HL-60/S4 (cell line): ENCODE measurements around the gene CYTH2.

Experiments
- in situ Hi-C: fragments of 300-500 bp; cut with MboI; formaldehyde crosslinking; loops from 2 replicates; pipeline ENCODE4 v1.14.3; 2022; ENCODE audit warnings: low sequenced_read_pairs

The CYTH2 gene

GRCh38 chr19:48452289-48453190 is 16.6 kb upstream of the CYTH2 start:
- in situ Hi-C loops = no loop called here

GRCh38 chr19:48454150-48454730 is 14.9 kb upstream of the CYTH2 start:
- in situ Hi-C loops = no loop called here

GRCh38 chr19:48455171-48455907 is 13.8 kb upstream of the CYTH2 start, which contains the start of gene KCNJ14:
Gene KCNJ14, plus strand, starts transcription at chr19:48455574. Its CDS starts 6,151 bp downstream, at chr19:48461725.
- in situ Hi-C loops = no loop called here

GRCh38 chr19:48455908-48456562 is 13.1 kb upstream of the CYTH2 start:
- in situ Hi-C loops = no loop called here

GRCh38 chr19:48456864-48457263 is 12.3 kb upstream of the CYTH2 start:
- in situ Hi-C loops = no loop called here

- in situ Hi-C loops = no loop called here
These were observed 11.2 kb upstream of the CYTH2 start for GRCh38 chr19:48458016-48458415.

- in situ Hi-C loops = no loop called here
These were observed 7.6 kb upstream of the CYTH2 start for GRCh38 chr19:48461651-48461981.

GRCh38 chr19:48461982-48462655 is 7.0 kb upstream of the CYTH2 start:
- in situ Hi-C loops = no loop called here

GRCh38 chr19:48465215-48465614 is 4.0 kb upstream of the CYTH2 start:
- in situ Hi-C loops = no loop called here

- in situ Hi-C loops = no loop called here
These were observed 2.4 kb upstream of the CYTH2 start for GRCh38 chr19:48466561-48467325.

- in situ Hi-C loops = no loop called here
These were observed 339 bp upstream of the CYTH2 start for GRCh38 chr19:48468772-48469288.

- in situ Hi-C loops = no loop called here
These were observed 938 bp downstream of the CYTH2 start for GRCh38 chr19:48469934-48470680.

- in situ Hi-C loops = no loop called here
These were observed 1.7 kb downstream of the CYTH2 start for GRCh38 chr19:48470856-48471255.

GRCh38 chr19:48471836-48472235 is 2.7 kb downstream of the CYTH2 start:
- in situ Hi-C loops = no loop called here

GRCh38 chr19:48473161-48473966 is 4.2 kb downstream of the CYTH2 start:
- in situ Hi-C loops = no loop called here

GRCh38 chr19:48474084-48474592 is 5.0 kb downstream of the CYTH2 start:
- in situ Hi-C loops = no loop called here

GRCh38 chr19:48475369-48476068 is 6.3 kb downstream of the CYTH2 start:
- in situ Hi-C loops = no loop called here
